Measurements from ENCODE around the gene ASB18.
"Not testable (repeated sequence)": the region's sequence is repeated elsewhere in the genome, so short reads cannot be mapped to it uniquely, and the experiment has no call there.

The ASB18 gene

DNA sequence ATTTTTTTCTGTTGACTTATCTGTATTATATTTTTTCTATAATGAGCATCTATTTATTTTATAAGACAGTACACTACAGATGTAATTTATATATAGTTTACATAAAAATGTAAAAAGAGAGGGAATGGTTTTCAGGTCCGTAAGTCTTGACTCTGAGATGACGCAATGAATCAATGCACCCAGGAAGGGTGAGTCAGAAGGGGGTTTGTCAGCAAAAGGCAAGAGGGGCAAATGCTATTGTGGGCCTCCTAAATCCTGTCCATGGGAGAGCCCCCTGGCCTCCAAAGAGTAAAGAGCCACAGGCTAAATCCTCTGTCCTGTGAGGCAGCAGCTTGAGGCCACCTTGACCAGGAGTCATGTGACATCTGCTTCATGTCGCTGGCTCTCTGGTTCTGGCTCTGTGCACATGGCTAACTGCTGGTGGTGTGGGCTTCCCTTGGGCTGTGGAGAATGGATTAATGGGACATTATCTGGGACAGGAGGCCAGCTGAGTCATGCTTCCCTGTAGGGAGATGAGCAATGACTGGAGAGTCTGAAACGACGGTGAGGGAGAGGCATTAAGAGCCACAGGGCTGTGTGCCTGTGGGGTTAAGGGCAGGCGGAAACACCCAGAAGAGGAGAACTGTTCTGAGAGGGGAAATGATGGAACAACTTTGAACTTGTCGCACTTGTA lies 22.8 kb upstream of the ASB18 start:
- DNase-seq = no peak

DNA sequence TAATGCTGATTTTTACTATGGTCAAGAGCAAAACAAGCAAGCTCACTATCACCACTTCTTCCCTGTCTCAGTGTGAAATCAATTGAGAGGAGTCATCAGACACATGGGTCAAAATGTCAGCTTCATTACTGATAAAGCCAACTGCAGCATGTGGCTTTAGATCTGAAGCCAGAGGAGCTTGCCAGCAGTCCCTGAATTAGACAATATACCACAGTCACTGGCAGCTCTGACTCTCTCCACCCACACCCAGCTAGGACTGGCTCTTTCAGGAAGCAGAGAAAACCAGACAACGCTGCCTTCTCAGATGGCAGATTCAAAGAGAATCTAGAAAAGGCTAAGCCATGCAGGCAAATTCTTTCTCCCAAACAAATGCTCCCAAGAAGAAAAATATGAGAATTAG lies 20.0 kb upstream of the ASB18 start:
- no peak for DNase-seq

DNA sequence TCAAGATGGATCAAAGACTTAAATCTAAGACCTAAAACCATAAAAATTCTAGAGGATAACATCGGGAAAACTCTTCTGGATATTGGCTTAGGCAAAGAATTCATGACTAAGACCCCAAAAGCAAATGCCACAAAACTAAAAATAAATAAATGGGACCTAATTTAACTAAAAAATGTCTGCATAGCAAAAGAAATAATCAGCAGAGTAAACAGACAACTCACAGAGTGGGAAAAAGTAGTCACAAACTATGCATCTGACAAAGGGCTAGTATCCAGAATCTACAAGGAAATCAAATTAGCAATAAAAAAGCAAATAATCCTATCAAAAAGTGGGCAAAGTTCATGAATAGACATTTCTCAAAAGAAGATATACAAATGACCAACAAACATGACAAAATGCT lies 18.2 kb upstream of the ASB18 start:
- no peak for DNase-seq

DNA sequence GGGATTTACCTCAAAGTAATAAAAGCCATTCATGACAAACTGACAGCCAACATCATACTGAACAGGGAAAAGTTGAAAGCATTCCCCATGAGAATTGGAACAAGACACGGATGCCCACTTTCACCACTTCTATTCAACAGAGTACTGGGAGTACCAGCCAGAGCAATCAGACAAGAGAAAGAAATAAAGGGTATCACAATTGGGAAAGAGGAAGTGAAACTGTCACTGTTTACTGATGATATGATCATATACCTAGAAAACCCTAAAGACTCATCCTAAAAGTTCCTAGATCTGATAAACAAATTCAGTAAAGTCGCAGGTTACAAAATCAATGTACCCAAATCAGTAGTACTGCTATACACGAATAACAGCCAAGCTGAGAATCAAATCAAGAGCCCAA lies 17.2 kb upstream of the ASB18 start:
- DNase-seq = no peak

DNA sequence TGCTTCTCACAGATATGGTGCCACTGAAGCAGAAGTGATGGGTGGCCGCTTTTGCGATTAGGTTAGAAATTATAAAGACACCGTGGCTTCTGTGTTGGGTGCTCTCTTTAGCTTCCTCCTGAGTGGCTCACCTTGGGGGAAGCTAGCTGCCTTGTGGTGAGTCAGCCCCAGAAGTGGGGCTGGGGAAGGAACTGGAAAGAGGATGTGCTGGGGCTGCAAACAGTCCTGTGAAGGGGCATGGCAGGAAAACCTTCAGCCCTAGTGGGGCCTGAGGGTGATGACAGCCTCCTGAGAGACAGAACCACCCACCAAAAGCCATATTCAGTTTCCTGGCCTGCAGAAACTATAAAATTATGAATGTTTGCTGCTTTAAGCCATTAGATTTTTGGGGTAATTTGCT lies 8.9 kb upstream of the ASB18 start:
- DNase-seq = no peak

DNA sequence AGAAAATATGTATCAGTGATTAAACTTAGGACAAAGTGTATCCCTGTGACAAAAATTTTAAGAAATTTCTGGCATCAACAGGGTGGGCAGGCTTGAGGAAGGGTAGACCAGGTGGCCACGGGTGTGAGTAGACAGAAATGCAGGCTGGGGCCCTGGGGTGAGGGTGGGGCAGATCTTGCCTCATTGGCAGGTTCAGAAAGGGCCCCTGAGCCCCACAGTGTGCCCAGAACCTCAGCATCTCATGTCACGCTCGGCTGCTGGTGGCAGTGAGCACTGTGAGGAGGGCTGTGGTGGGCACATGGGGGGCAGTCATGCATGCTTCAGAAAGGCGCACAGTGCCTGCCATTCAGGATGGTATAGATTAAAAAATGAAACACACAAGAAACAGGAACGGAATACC lies 7.6 kb upstream of the ASB18 start:
- DNase-seq = no peak

DNA sequence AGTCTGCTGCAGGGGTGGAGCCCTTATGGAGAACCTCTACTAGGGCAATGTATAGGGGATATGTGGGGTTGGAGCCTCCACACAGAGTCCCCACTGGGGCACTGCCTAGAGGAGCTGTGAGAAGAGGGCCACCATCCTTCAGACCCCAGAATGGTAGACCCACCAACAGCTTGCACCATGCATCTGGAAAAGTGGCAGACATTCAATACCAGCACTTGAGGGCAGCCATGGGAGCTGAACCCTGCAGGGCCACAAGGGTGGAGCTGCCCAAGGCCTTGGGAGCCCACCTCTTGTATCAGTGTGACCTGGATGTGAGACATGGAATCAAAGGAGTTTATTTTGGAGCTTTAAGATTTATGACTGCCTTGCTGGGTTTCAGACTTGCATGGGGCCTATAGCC lies 5.7 kb upstream of the ASB18 start:
- not testable (repeated sequence) for DNase-seq

DNA sequence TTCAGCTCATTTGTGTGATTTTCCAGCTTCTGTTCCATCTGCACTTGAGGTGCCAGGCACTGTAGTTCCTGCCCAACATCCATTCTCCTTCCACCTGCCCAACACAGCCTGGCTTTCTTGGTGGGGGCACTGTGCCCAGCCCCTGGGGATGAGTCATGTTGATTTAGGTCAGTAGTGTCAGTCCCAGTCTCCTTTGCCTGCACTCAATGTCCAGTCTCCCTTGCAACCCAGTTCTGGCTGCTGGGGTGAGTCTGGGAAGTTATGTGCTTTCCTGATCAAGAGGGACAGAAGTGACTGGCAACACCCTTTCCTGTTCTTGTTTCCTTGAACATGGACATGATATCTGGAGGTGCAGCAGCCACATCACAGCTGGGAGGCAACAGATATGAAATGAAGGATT lies 1.5 kb upstream of the ASB18 start:
- DNase-seq = no peak

DNA sequence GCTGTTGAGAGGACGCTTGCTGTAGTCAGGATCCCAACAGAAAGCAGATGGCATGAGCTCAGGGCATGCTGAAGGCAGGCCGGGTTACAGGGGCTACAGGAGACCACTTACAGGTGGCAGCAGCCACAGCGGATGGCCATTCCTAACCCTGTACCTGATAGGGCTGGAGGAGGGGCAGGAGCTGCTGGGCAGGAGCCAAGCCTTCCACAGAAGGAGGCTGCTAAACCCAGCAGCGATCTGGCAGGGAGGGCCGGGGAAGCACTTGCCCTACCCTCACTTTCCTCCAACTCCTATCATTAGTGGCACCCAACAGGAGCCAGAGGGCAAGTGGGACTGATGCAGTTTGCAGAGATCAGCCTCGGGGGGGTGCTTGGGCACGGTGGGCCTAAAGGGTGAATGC lies 2.0 kb downstream of the ASB18 start:
- no peak for DNase-seq

DNA sequence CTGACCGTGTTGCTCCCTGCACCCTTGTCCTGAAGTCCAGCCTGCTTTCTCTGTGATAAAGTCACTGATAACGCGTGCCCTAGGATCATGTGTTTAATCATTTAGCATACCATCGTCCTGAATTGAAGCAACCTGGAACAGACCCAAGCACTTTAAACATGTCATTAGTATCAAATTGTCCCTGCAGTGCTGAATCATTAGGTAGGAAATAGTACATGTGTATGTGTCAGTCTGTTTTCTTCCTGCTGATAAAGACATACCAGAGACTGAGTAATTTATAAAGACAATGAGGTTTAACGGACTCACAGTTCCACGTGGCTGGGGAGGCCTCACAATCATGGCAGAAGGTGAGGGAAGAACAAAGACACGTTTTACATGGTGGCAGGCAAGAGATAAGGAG lies 2.8 kb downstream of the ASB18 start:
- no peak for DNase-seq

DNA sequence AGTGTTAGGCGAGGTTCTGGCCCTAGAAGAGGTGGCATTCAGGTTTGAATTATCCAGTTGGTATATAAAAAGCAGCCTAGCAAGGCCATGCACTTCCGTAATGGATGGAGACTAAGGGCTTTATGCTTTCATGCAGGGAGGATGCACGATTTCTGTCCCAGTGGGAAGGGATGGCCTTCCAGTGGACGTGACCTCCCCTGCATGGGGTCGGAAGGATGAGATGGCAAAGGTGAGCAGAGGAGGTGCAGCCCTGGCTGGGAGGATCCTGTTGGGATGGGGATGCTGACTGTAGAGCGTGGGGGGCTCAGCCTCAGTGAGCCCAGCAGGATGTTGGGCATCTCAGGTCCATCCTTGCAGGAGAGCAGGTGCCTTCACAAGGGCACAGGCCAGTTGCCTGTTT lies 4.8 kb downstream of the ASB18 start:
- no peak for DNase-seq

DNA sequence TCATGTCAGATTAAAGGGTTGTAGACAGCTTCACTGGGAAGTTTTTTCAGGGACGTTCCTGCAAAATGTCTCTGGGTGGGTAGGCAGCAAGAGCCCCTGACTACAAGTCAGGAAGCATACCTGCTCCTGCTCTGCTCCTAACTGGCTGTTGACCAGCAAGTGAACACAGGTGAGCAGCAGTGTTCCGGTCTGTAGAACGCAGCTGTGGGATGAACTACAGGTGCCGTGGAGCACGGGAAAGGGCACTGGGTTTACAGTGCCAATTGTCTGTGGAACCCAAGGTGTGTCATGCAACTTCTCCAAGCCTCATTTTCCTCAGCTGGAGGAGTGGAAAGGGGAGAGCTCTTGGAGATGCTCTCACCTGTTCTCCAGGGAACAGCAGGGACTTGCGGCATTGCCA lies 6.6 kb downstream of the ASB18 start:
- no peak for DNase-seq

DNA sequence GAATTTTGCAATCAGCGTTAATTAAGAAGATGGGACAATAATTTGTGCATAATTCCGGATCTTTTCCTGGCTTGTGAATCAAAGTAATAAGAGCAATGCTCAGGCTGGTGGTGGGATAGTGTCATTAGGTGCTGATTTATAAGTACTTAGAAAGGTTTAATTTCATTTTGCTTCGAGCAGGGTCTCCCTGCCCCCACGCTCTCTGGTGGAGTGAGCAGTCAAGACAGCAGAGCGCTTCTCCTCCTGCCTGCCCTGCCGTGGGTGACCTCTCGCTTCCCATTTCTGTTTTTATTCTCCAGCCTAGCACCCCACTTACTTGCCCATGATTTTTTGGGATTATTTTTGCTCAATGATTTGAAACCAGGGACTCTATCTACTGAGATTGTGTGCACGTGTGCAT lies 7.1 kb downstream of the ASB18 start:
- DNase-seq = no peak

DNA sequence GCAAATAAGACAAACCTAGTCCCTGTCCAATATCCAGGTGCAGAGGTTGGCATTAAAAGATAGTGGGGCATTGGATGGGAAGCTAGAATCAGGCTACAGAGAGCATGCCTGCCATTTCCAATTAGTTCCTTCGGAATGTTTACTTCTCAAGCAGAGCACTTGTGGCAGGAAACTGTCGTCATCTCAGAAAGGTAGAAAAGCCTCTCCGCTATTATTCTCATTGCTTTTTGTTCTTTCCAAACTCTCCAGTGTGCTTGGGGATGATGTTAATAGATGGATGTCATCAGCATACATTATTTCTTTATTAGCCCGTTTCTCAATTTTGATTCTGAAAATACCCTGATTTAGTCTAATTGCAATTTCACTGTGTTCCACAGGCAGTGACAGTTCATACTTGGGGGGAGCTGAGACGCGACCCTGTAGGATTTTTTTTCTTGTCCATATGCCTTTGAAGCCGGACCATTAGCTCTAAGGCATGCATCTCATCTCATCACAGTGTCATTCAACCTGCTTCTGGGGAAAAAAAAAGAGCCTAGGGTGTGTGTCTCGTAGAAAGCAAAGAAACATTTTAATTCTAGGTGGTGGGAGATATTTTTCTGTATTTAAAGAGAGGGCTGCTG lies 7.7 kb downstream of the ASB18 start:
- DNase-seq = no peak

DNA sequence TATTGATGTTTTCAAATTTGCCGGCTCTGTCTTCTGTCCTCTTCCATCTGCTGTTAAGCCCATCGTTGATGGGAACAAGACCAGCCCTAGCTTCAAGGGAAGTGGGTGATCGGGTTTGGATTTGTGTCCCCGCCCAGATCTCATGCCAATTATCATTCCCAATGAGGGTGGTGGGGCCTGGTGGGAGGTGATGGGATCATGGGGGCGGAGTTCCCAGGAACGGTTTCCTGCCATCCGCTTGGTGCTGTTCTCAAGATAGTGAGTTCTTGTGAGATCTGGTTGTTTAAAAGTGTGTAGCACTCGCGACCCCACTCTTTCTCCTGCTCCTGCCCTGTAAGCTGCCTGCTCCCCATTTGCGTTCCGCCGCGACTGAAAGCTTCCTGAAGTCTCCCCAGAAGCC lies 9.5 kb downstream of the ASB18 start:
- DNase-seq = no peak

DNA sequence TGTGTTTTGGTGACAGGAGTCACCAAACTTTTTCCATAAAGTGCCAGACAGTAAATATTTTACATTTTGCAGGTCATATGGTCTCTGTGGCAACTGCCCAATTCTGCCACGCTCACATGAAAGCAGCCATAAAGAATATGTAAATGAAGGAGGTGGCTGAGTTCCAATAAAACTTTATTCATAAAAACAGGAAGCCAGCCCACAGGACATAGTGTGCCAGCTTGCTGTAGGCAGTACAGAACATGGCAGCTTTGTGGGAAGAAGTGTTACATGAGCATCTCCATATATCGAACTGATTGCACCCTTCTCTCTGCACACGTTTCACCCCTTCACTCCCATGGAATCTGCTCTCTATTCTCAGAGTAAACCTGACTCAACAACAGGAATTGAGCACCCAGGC lies 10.2 kb downstream of the ASB18 start:
- no peak for DNase-seq

DNA sequence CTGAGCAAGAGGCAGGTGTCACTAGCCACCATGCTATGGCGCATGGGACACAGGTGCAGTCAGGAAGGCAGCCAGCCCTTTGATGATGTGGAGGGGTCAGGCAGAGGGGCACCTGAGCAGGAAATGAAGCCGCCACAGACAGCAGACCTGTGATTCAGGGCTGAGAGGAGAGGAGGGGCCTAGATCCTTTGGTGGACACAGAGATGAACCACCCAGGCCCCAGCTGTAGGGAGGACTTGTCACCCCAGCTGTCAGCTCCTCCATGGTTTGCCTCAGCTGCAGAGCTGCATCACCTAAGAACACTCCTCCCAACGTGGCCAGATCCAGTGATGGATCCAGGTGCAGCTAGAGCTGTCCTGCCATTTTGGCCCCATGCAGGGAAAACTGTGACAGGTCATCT lies 11.6 kb downstream of the ASB18 start:
- no peak for DNase-seq

DNA sequence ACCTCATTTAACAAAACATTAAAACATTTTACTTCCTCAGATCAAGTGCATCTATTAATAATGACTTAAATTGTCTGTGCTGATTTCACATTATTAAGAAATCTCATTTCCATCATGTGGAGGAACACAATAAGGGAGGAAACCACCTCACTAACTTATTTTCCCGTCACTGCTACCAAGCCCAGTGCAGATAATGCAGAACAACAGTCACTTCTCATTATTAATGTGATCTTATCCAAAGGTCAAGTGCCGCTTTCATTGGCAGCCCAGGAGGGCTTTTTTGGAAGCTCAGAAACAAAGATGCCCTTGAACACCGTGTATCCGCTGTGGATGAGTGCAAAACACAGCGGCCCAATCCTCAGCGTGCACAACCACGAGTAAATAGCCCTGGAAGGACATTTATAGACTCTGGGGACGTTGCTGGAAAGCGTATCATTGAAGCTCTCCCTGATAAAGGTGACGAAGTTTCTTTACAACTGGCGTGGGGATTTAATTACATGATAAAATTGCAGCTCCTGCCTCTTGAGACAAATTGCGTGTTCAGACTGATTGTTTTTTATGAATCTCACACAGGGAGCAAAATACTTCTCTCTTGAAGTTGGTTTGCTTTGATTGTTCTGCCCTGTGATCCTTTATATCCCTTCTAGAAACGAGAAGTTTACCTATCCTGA lies 13.2 kb downstream of the ASB18 start:
- DNase-seq = no peak

DNA sequence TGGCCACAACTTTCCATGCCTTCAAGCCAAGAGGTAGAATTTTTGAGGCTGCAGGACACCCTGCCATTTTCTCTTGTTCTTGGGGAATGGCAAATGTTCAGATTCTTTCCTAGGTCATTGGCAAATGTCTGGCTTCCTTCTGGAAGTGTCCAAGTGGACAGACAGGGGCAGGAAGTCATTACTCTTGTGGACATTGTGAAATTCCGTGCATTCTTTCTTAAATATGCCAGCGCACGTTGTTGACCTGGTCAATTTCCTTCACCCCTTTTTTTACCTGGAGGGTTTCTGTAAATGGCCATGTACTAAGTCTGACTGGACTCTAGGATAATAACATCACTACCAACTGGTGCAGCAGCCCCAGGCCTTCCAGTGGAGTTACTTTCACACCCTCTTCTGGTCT lies 13.9 kb downstream of the ASB18 start:
- no peak for DNase-seq

DNA sequence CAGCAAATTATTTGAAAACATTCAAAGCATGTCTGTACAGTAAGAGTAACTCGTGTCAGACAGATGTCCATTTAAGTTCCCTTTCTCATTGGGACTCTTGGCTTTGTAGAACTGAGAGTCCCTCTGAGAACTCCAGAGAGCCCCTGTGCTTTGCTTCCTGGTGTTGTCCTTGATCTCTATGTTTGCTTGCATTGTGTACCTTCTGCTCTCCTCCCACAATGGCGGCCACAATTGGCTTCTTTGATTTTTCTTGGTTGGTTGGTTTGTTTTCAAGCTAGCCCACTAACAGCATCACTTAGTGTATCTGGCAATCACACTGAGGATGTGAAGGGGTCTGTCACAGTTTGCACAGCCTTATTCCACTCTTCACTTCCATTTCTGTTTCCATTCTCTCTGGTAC lies 15.1 kb downstream of the ASB18 start:
- DNase-seq = no peak

DNA sequence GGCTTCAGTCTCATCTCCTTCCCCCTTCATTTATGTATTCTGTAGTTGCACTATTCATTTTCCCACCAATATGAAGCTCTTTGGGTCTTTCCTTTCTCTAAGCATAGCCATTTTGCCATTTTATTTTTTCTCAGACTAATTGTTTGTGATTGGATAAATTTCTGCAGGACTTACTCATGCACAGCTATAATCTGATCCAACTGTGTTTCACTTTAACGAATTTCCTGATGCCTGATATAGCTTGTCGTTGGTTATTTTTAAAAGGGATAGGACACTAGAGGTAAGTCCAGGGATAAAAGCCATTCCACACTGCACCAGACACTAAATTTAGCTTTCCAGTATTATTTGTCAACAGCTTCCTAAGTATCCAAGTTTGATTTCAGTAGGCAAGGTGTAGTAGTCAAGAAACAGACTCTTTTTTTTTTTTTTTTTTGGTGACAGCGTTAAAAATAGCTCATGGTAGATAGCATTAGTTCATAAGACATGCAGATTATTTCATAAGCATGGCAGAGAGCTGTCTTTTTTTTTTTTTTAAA lies 17.4 kb downstream of the ASB18 start:
- no peak for DNase-seq

DNA sequence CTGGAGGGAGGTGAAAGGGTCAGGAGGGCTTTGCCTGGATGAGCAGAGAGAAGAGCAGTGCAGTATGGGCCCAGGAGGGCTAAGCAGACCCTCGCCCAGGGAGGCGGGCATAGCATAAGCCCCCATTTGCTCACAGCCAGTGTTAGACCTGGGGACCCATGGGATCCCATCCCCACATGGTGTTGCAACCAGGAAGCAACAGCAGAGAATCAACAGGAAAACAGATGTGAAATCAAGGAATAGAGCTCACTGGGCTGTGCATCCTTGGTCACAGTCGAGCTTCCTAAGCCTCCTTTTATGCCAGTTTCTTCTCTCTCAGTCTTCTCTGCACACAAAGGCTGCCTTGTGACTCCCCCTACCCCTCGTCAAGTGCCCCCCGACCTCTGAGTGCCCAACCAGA lies 19.9 kb downstream of the ASB18 start:
- DNase-seq = no peak

DNA sequence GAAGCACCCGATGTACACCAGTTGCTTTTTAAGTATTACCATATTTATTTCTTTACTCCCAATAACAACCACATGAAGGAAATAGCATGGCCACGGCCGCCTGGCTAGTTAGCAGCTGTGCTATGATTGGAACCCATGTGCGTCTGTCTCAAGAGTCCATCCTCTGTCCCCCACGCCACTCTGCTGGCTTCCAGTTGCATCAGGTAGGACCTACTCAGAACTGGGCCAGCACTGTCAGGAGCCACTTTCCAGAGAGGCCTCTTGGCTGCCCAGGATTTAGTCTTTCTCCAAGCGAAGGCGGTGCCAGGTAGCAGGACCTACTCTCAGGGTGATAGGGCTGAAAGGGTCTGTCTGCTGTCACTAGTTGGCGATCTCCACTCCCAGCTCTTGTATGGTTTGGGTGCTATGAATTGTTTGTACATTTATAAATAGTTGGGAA lies 22.1 kb downstream of the ASB18 start:
- no peak for DNase-seq
